ENCODE data around the gene SCUBE2.

DNA sequence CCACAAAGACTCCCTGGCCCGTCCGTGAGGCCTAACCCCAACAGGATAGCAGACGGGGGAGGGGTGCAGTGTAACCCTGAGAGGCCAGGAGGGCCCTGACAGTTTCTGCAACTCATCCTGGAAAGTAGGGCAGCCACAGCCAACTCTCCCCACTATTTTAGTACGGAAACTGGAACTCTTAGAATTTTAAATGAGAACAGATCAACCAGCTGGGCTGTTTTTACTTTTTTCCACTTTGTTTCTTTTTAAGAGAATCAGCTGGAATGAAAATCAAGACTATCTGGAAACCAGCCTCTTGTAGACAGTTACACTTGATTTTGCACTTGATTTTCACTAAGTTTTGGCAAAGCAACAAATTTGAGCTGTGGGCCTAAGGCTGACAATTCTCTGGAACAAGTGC, 44.9 kb downstream of the SCUBE2 start:
- TF ChIP-seq, protein P1, sequence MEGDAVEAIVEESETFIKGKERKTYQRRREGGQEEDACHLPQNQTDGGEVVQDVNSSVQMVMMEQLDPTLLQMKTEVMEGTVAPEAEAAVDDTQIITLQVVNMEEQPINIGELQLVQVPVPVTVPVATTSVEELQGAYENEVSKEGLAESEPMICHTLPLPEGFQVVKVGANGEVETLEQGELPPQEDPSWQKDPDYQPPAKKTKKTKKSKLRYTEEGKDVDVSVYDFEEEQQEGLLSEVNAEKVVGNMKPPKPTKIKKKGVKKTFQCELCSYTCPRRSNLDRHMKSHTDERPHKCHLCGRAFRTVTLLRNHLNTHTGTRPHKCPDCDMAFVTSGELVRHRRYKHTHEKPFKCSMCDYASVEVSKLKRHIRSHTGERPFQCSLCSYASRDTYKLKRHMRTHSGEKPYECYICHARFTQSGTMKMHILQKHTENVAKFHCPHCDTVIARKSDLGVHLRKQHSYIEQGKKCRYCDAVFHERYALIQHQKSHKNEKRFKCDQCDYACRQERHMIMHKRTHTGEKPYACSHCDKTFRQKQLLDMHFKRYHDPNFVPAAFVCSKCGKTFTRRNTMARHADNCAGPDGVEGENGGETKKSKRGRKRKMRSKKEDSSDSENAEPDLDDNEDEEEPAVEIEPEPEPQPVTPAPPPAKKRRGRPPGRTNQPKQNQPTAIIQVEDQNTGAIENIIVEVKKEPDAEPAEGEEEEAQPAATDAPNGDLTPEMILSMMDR (IDR thresholded peaks at IDR 0.05): no peak
- TF ChIP-seq EZH2 (IDR thresholded peaks at IDR 0.05; ENCODE audit: borderline replicate concordance, insufficient read depth, low read depth, low read length, poor library complexity, severe bottlenecking): no peak
